ENCODE data around the gene ANO9. TPM values are rescaled to one million over a fixed set of nuclear protein-coding genes. Genes with fewer than 3 reads are reported as not detected.

The ANO9 gene
- total and polyA plus RNA-seq, 4 donors: 0.20 to 0.75 (median 0.40) TPM

DNA sequence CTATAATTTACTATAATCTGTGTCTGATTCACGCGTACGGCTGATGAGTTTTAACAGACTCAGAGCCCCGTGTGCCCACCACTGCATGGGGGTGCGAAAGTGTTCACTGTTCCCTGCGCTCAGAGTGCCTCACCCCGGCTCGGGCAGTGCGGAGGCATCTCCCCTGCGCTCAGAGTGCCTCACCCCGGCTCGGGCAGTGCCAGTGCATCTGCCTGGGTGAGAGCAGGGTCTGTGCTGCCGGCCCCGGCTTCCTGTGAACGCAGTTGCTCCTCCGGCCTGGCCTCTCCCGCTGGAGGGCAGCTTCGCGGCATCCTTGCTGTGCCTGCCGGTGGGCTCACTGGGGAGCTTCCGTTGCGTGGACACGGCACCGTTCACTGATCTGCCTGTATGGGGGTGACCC is 22.5 kb upstream of the ANO9 start:
- TF ChIP-seq HNF4G (IDR thresholded peaks at IDR 0.05): no peak
- TF ChIP-seq, protein P1, sequence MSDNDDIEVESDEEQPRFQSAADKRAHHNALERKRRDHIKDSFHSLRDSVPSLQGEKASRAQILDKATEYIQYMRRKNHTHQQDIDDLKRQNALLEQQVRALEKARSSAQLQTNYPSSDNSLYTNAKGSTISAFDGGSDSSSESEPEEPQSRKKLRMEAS (IDR thresholded peaks at IDR 0.05): no peak
- TF ChIP-seq, protein P2, sequence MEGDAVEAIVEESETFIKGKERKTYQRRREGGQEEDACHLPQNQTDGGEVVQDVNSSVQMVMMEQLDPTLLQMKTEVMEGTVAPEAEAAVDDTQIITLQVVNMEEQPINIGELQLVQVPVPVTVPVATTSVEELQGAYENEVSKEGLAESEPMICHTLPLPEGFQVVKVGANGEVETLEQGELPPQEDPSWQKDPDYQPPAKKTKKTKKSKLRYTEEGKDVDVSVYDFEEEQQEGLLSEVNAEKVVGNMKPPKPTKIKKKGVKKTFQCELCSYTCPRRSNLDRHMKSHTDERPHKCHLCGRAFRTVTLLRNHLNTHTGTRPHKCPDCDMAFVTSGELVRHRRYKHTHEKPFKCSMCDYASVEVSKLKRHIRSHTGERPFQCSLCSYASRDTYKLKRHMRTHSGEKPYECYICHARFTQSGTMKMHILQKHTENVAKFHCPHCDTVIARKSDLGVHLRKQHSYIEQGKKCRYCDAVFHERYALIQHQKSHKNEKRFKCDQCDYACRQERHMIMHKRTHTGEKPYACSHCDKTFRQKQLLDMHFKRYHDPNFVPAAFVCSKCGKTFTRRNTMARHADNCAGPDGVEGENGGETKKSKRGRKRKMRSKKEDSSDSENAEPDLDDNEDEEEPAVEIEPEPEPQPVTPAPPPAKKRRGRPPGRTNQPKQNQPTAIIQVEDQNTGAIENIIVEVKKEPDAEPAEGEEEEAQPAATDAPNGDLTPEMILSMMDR (IDR thresholded peaks at IDR 0.05; ENCODE audit: low read depth, low read length, missing input control): no peak
- TF ChIP-seq GABPA (IDR thresholded peaks at IDR 0.05 in 1 of 2, conservative IDR thresholded peaks at IDR 0.05 in 1 of 2): no peak
- Histone ChIP-seq H3K9me3 (ENCODE audit: control insufficient read depth in 4 of 4, low read length in 3 of 4) (no peaks in the 10 kb centered on the region), H3K27ac (ENCODE audit: low read depth in 1 of 2, low read length in 2 of 2) (no peak overlapping the region), H3K36me3 (ENCODE audit: control insufficient read depth in 4 of 4, insufficient read depth in 3 of 4, low read depth in 1 of 4, low read length in 3 of 4) (peaks cover 0 to 15% (median 7%) of the 10 kb centered on the region in 4 donors), H3K9ac (ENCODE audit: low read depth in 1 of 2, low read length in 2 of 2) (no peak overlapping the region), H3K4me3 (ENCODE audit: low read depth in 1 of 3, low read length in 3 of 3) (no peak overlapping the region), H3K27me3 (ENCODE audit: control insufficient read depth in 4 of 4, insufficient read depth in 4 of 4, low read length in 3 of 4) (no peaks in the 10 kb centered on the region), H3K4me1 (ENCODE audit: control insufficient read depth in 4 of 4, insufficient read depth in 4 of 4, low read length in 3 of 4) (no peaks in the 10 kb centered on the region)
- 97% methylated on average over 24 of the region's 24 CpGs for WGBS
- no peak for DNase-seq (ENCODE audit: low spot score)

DNA sequence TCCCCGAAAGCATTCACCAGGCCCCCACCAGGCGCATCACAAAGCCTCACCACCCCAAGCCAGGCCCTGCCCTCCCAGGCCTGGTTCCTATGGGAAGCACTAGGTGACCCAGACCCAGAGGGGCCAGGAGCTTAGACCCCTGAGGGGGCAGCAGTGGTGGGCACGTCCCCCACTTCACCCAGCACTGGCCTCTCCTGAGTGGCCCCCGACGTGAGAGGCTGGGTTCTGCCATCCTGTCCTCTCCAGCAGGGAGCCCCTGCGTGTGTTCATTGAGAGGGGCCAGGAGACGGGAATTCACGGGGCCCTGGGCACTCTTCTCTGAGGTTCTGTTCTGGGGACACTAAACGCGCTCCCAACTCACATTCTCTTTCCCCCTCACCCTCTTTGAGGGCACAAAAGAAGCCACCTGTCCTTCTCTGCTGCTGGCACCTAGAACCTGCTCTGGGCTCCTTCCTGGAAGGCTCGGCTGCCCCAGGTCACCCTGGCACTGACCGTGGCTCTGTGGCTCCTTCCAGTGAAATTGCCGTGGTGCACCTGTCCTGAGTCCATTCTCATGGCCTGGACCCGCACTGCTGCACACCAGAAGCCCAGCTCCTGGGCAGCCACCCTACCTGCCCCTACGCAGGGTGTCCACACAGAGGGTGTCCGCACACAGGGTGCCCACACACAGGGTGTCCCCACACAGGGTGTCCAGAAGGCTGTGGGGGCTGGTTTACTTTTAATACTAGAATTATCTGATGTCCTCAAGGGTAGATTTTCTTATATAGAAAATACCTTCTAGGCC is 20.5 kb upstream of the ANO9 start:
- Histone ChIP-seq H3K4me3 (ENCODE audit: low read depth in 1 of 3, low read length in 3 of 3) (no peak overlapping the region), H3K36me3 (ENCODE audit: control insufficient read depth in 4 of 4, insufficient read depth in 3 of 4, low read depth in 1 of 4, low read length in 3 of 4) (peaks cover 0 to 17% (median 7%) of the 10 kb centered on the region in 4 donors), H3K27me3 (ENCODE audit: control insufficient read depth in 4 of 4, insufficient read depth in 4 of 4, low read length in 3 of 4) (no peaks in the 10 kb centered on the region), H3K9me3 (ENCODE audit: control insufficient read depth in 4 of 4, low read length in 3 of 4) (no peaks in the 10 kb centered on the region), H3K9ac (ENCODE audit: low read depth in 1 of 2, low read length in 2 of 2) (no peak overlapping the region), H3K27ac (ENCODE audit: low read depth in 1 of 2, low read length in 2 of 2) (no peak overlapping the region), H3K4me1 (ENCODE audit: control insufficient read depth in 4 of 4, insufficient read depth in 4 of 4, low read length in 3 of 4) (no peaks in the 10 kb centered on the region)
- WGBS: 97% methylated on average over 16 of the region's 16 CpGs
- no peak for DNase-seq (ENCODE audit: low spot score)
- TF ChIP-seq, protein P3, sequence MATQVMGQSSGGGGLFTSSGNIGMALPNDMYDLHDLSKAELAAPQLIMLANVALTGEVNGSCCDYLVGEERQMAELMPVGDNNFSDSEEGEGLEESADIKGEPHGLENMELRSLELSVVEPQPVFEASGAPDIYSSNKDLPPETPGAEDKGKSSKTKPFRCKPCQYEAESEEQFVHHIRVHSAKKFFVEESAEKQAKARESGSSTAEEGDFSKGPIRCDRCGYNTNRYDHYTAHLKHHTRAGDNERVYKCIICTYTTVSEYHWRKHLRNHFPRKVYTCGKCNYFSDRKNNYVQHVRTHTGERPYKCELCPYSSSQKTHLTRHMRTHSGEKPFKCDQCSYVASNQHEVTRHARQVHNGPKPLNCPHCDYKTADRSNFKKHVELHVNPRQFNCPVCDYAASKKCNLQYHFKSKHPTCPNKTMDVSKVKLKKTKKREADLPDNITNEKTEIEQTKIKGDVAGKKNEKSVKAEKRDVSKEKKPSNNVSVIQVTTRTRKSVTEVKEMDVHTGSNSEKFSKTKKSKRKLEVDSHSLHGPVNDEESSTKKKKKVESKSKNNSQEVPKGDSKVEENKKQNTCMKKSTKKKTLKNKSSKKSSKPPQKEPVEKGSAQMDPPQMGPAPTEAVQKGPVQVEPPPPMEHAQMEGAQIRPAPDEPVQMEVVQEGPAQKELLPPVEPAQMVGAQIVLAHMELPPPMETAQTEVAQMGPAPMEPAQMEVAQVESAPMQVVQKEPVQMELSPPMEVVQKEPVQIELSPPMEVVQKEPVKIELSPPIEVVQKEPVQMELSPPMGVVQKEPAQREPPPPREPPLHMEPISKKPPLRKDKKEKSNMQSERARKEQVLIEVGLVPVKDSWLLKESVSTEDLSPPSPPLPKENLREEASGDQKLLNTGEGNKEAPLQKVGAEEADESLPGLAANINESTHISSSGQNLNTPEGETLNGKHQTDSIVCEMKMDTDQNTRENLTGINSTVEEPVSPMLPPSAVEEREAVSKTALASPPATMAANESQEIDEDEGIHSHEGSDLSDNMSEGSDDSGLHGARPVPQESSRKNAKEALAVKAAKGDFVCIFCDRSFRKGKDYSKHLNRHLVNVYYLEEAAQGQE (IDR thresholded peaks at IDR 0.05): no peak
- no peak for TF ChIP-seq JUND (IDR thresholded peaks at IDR 0.05)
- no peak for TF ChIP-seq YY1 (IDR thresholded peaks at IDR 0.05)
- no peak for TF ChIP-seq HNF4A (conservative IDR thresholded peaks at IDR 0.05)
- no peak for TF ChIP-seq GABPA (IDR thresholded peaks at IDR 0.05 in 1 of 2, conservative IDR thresholded peaks at IDR 0.05 in 1 of 2)
- TF ChIP-seq, protein P1 (IDR thresholded peaks at IDR 0.05): no peak
- TF ChIP-seq, protein P4, sequence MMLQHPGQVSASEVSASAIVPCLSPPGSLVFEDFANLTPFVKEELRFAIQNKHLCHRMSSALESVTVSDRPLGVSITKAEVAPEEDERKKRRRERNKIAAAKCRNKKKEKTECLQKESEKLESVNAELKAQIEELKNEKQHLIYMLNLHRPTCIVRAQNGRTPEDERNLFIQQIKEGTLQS (IDR thresholded peaks at IDR 0.05): no peak
- no peak for TF ChIP-seq FOXA2 (IDR thresholded peaks at IDR 0.05)
- TF ChIP-seq RAD21 (IDR thresholded peaks at IDR 0.05): no peak
- no peak for TF ChIP-seq SP1 (IDR thresholded peaks at IDR 0.05)
- TF ChIP-seq, protein P2 (IDR thresholded peaks at IDR 0.05; ENCODE audit: low read depth, low read length, missing input control): no peak
- TF ChIP-seq FOXA1 (IDR thresholded peaks at IDR 0.05): no peak
- TF ChIP-seq RXRA (IDR thresholded peaks at IDR 0.05): no peak
- no peak for TF ChIP-seq EGR1 (IDR thresholded peaks at IDR 0.05; ENCODE audit: low read depth in 2 of 2)

Data from liver (tissue), 9 donors.